Measurements from ENCODE around the gene SYNE1. TPM values are rescaled to one million over a fixed set of nuclear protein-coding genes. Genes with fewer than 3 reads are reported as not detected.

SYNE1 gene
- total RNA-seq, 4 donors from 2014 or later: 111 to 156 (median 124) TPM

DNA sequence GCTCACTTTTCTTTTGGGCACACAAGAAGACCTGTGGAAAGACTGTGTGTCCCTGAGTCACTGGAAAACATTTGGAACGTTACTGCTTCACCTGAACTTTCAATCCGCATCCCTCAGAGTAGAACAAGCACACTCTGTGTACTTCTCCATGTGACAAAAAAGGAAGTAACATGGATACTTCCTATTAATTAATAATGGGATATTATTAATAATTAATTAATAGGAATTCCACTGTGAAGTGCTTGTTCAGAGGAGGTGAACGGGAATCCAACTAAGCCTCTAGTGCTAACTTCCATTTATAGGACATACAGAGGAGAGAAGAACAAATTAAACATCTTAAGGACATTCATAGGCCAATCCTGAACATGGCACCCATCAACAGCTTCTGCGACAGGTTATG, 407.8 kb downstream of the SYNE1 start:
- H3K4me3 ChIP-seq (ENCODE audit: low read depth, poor library complexity, severe bottlenecking): no peak overlapping the region
- no peak for DNase-seq (ENCODE audit: low spot score in 2 of 2)
- TF ChIP-seq, protein P1, sequence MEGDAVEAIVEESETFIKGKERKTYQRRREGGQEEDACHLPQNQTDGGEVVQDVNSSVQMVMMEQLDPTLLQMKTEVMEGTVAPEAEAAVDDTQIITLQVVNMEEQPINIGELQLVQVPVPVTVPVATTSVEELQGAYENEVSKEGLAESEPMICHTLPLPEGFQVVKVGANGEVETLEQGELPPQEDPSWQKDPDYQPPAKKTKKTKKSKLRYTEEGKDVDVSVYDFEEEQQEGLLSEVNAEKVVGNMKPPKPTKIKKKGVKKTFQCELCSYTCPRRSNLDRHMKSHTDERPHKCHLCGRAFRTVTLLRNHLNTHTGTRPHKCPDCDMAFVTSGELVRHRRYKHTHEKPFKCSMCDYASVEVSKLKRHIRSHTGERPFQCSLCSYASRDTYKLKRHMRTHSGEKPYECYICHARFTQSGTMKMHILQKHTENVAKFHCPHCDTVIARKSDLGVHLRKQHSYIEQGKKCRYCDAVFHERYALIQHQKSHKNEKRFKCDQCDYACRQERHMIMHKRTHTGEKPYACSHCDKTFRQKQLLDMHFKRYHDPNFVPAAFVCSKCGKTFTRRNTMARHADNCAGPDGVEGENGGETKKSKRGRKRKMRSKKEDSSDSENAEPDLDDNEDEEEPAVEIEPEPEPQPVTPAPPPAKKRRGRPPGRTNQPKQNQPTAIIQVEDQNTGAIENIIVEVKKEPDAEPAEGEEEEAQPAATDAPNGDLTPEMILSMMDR (IDR thresholded peaks at IDR 0.05): no peak
- TF ChIP-seq POLR2A (IDR thresholded peaks at IDR 0.05): no peak
- intact Hi-C loops (cut with DNase I; ENCODE audit: low total_unique reads): no loop called here
- 71 to 85% methylated on average over 4 of the region's 4 CpGs for WGBS, 2 donors

DNA sequence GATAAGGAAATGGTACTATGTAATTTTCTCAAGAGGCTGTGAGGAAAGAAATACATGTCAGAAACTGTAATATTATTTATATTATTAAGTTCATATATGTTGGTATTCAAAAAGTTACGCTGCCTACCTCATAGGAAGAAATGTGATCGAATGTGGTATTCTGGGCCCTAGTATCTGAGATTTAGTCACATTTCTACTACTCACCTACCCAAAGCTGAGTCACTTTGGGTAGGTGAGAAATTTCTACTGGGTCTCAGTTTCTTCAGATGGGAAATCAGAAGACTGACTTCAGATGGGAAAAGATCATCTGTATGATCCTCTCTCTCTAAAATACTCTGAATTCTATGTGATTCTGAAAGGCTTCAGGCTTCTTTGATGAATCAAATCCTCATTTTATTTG, 411.0 kb downstream of the SYNE1 start:
- no peak for TF ChIP-seq POLR2A (IDR thresholded peaks at IDR 0.05)
- TF ChIP-seq, protein P1 (IDR thresholded peaks at IDR 0.05): no peak
- DNase-seq (ENCODE audit: low spot score in 2 of 2): no peak
- H3K4me3 ChIP-seq (ENCODE audit: low read depth, poor library complexity, severe bottlenecking): no peak overlapping the region
- intact Hi-C loops (cut with DNase I; ENCODE audit: low total_unique reads): no loop called here
- WGBS, 2 donors: 93 to 95% methylated on average over 2 of the region's 2 CpGs

DNA sequence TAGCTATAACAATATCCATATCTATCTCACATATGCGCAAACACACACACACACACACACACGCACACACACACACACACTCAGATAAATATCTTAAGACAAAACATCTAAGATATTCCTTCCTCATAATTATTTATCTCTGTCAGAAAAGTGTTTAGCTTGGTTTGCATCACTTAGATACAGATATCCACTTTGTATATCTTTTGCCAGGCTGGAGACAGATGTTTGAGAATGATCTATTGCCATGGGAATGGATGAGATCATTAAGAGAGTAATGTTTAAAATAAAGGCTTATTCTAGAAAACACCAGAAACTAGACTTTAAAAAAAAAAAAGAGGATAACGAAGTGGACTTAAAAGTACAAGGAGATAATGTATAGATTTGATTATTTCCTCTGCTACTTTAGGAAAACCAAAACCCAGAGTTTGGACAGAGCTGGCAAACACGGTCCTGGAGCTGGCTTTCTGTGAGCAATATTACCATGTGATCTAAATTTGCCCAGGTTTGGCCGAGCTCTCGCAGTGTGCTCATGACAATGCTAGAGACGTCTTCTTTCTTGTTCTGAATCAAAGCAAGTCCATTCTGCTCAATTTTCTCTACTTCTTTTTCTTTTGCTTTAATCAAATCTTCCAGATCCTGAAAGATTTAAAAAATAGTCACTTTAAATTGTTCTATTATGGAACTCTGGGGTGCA, 411.8 kb downstream of the SYNE1 start:
- WGBS, 2 donors: 76 to 78% methylated on average over 7 of the region's 7 CpGs
- intact Hi-C loops (cut with DNase I; ENCODE audit: low total_unique reads): no loop called here
- TF ChIP-seq, protein P1 (IDR thresholded peaks at IDR 0.05): no peak
- no peak for TF ChIP-seq POLR2A (IDR thresholded peaks at IDR 0.05)
- no peak for DNase-seq (ENCODE audit: low spot score in 2 of 2)
- H3K4me3 ChIP-seq (ENCODE audit: low read depth, poor library complexity, severe bottlenecking): no peak overlapping the region

DNA sequence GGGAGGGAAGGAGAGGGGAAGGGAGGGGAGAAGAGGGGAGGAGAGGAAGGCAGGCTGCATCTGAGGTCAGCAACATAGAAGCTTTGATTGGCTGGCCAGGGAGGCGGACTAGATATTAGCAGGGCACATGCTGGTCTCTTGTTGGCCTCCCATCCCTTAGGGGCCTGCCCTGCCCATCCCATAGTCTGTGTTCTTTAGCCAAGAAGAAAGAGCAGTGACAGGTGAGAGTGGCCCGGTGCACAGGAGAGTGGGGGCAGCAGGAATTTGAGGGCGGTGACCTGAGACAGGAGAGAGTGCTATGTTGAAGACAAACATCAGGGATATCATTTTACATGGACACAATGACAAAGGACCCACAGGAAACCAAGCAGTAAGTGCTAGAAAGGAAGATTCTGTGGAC, 413.5 kb downstream of the SYNE1 start:
- 92 to 97% methylated on average over 3 of the region's 3 CpGs for WGBS, 2 donors
- DNase-seq (ENCODE audit: low spot score in 2 of 2): no peak
- TF ChIP-seq POLR2A (IDR thresholded peaks at IDR 0.05): no peak
- TF ChIP-seq, protein P1 (IDR thresholded peaks at IDR 0.05): no peak
- H3K4me3 ChIP-seq (ENCODE audit: low read depth, poor library complexity, severe bottlenecking): no peak overlapping the region
- intact Hi-C loops (cut with DNase I; ENCODE audit: low total_unique reads): no loop called here

DNA sequence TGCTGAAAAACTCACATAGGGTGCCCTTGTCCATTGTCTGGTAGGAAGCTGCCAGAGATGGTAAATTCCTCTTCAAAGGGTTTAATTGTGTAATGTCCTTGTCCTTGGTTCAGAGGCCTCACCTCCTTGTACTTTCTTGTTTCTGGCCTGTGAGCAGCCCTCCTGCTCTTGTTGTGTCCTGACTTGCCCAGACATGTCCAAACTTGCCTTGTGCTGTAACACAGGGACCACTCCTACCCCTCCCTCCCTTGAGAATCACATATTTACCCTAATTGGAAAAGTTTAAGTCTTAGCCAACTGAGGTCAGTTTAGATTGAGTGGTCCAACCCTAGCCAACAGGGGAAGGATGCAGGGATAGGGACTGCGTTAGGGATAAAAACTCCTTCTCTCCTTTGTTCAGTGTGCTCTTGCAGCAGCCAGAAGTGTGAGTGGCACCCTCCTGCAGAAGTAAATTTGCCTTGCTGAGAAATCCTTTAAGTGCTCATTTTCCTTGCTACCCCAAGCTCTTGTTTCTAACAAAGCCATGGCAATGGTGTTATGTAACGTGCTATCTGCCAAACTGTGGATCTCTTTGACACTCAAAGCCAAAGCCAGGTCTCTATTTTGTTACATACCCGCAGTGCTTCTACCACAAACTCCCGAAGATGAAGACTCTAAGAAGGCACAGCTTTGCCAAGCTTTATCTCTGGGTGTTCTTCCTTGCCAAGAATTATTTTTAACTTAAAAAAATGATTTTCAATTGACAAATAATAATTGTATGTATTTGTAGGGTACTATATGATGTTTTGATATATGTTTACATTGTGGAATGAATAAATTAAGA, 415.1 kb downstream of the SYNE1 start:
- TF ChIP-seq POLR2A (IDR thresholded peaks at IDR 0.05): no peak
- TF ChIP-seq, protein P1 (IDR thresholded peaks at IDR 0.05): no peak
- intact Hi-C loops (cut with DNase I; ENCODE audit: low total_unique reads): no loop called here
- no peak overlapping the region for H3K4me3 ChIP-seq (ENCODE audit: low read depth, poor library complexity, severe bottlenecking)
- no peak for DNase-seq (ENCODE audit: low spot score in 2 of 2)
- 94 to 97% methylated on average over 4 of the region's 4 CpGs for WGBS, 2 donors
